GM12865 (cell line): Measurements from ENCODE around the gene MTCL1.

Experiments used
- DNase-seq: peaks from one replicate; pipeline ENCODE4 v3.0.0; 2010; ENCODE audit warnings: low read depth
- H3K4me3 ChIP-seq: 2 replicates; pipeline ENCODE4 v1.5.1; 2011; ENCODE audit warnings: mild to moderate bottlenecking, low read depth, low read length, control low read depth
- CTCF ChIP-seq: IDR thresholded peaks from 2 replicates; pipeline ENCODE4 v1.5.1; 2011; ENCODE audit warnings: low read length, control low read depth, low read depth, inconsistent platforms; ENCODE audit not compliant: insufficient read depth; ENCODE audit errors: missing control alignments

Gene MTCL1

GRCh38 chr18:8705238-8705960, at the start of gene MTCL1:
Gene MTCL1 (plus strand): TSS chr18:8705556. CDS start chr18:8705661, 105 bp downstream.
- H3K4me3 ChIP-seq = peak within 1 kb of the TSS; percentile 82
- TF ChIP-seq CTCF = no peak
- DNase-seq = peak; percentile 54

GRCh38 chr18:8656232-8656631, 49.1 kb upstream of the MTCL1 start:
- no peak for DNase-seq
- H3K4me3 ChIP-seq = no peak overlapping the region
- no peak for TF ChIP-seq CTCF

- no peak overlapping the region for H3K4me3 ChIP-seq
- no peak for DNase-seq
- no peak for TF ChIP-seq CTCF
Observed at GRCh38 chr18:8657050-8657820, 48.1 kb upstream of the MTCL1 start.

- H3K4me3 ChIP-seq = no peak overlapping the region
- TF ChIP-seq CTCF = no peak
- DNase-seq = no peak
Observed at GRCh38 chr18:8657873-8658470, 47.4 kb upstream of the MTCL1 start.

GRCh38 chr18:8658858-8659485, 46.4 kb upstream of the MTCL1 start:
- TF ChIP-seq CTCF = no peak
- no peak overlapping the region for H3K4me3 ChIP-seq
- DNase-seq = no peak

- H3K4me3 ChIP-seq = no peak overlapping the region
Observed at GRCh38 chr18:8659609-8660242, 45.6 kb upstream of the MTCL1 start.

More at GRCh38 chr18:8659609-8660242, 45.6 kb upstream of the MTCL1 start:
- no peak for TF ChIP-seq CTCF
- no peak for DNase-seq
